ENCODE data around the gene ZNF764. TPM values are rescaled to one million over a fixed set of nuclear protein-coding genes. Genes with fewer than 3 reads are reported as not detected.

ZNF764 gene
- total and polyA plus RNA-seq, 9 of the 15 experiments (the other 6 are each of a cell fraction or from before 2014, with no cell fraction given): 0.69 to 10.1 (median 4.1) TPM

- TF ChIP-seq ESRRA (IDR thresholded peaks at IDR 0.05; ENCODE audit: borderline replicate concordance, low read depth) (no peak), KDM5B (IDR thresholded peaks at IDR 0.05; ENCODE audit: insufficient replicate concordance, low read depth, low read length) (peak; percentile 28), MAX (CRISPR knock-in tag; IDR thresholded peaks at IDR 0.05) (0 out of 2 replicates have a peak, but pooled peaks have one; percentile 13), RBM25 (IDR thresholded peaks at IDR 0.05; ENCODE audit: low read depth, low read length, severe bottlenecking) (peak; percentile 38), GABPB2 (CRISPR knock-in tag; conservative IDR thresholded peaks at IDR 0.05) (no peak), KLF6 (CRISPR knock-in tag; IDR thresholded peaks at IDR 0.05; ENCODE audit: borderline replicate concordance) (no peak), SNRNP70 (optimal IDR thresholded peaks at IDR 0.05; ENCODE audit: low read depth, low read length) (no peak), ID3 (CRISPR knock-in tag; IDR thresholded peaks at IDR 0.05) (no peak), ID3 (tag; IDR thresholded peaks at IDR 0.05) (no peak), CBFA2T3 (IDR thresholded peaks at IDR 0.05) (0 out of 2 replicates have a peak, but pooled peaks have one; percentile 4), ZNF239 (CRISPR knock-in tag; IDR thresholded peaks at IDR 0.05) (peak; percentile 98), ZC3H4 (CRISPR knock-in tag; IDR thresholded peaks at IDR 0.05; ENCODE audit: borderline replicate concordance) (no peak), RBBP5 (IDR thresholded peaks at IDR 0.05; ENCODE audit: borderline replicate concordance, insufficient read depth, low read length, poor library complexity, severe bottlenecking) (no peak), ZNF316 (IDR thresholded peaks at IDR 0.05) (peak; percentile 24; the same call in 1 of the 2 replicates), USF1 (CRISPR knock-in tag; IDR thresholded peaks at IDR 0.05) (0 out of 2 replicates have a peak, but pooled peaks have one; percentile 8), ZNF280A (IDR thresholded peaks at IDR 0.05; ENCODE audit: low read depth, partially characterized antibody) (no peak), TCF7 (IDR thresholded peaks at IDR 0.05; ENCODE audit: borderline replicate concordance) (no peak)
- TF ChIP-seq, protein P1, sequence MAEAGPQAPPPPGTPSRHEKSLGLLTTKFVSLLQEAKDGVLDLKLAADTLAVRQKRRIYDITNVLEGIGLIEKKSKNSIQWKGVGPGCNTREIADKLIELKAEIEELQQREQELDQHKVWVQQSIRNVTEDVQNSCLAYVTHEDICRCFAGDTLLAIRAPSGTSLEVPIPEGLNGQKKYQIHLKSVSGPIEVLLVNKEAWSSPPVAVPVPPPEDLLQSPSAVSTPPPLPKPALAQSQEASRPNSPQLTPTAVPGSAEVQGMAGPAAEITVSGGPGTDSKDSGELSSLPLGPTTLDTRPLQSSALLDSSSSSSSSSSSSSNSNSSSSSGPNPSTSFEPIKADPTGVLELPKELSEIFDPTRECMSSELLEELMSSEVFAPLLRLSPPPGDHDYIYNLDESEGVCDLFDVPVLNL (CRISPR knock-in tag; IDR thresholded peaks at IDR 0.05; ENCODE audit: low read depth): no peak
- Histone ChIP-seq H3K9ac (ENCODE audit: insufficient read depth in 1 of 2, low read depth in 2 of 2, low read length in 2 of 2) (peak overlapping the region in 1 of 2 experiments; percentile 75; a peak in 2 of 4 replicates), H4K20me1 (replicated peaks; ENCODE audit: control insufficient read depth, insufficient read depth, low read length) (no peaks in the 10 kb centered on the region), H3K79me2 (ENCODE audit: control insufficient read depth, insufficient read depth, low read length) (peaks cover 26% of the 10 kb centered on the region), H3K4me2 (ENCODE audit: insufficient read depth, low read length) (0 out of 2 replicates have a peak overlapping the region, but pooled peaks have one; percentile 12), H3K4me1 (replicated peaks in 1 of 2; ENCODE audit: control insufficient read depth in 2 of 2, insufficient read depth in 2 of 2, low read length in 2 of 2) (peaks cover 34 to 74% of the 10 kb centered on the region in 2 experiments; a peak in 4 of 5 replicates), H3K36me3 (ENCODE audit: control insufficient read depth, insufficient read depth, low read length) (peaks cover 17% of the 10 kb centered on the region; the same call in 2 of the 3 replicates), H3K9me1 (ENCODE audit: control insufficient read depth, insufficient read depth, low read length) (no peaks in the 10 kb centered on the region), H2AFZ (ENCODE audit: low read depth, low read length) (peak overlapping the region; percentile 0; the same call in 1 of the 2 replicates), H3K9me3 (replicated peaks; ENCODE audit: control insufficient read depth, insufficient read depth, low read depth, low read length) (no peaks in the 10 kb centered on the region), H3K4me3 (no peak overlapping the region), H3K27ac (ENCODE audit: extremely low read depth, low read depth, low read length) (no peak overlapping the region), H3K27me3 (ENCODE audit: control insufficient read depth in 2 of 2, insufficient read depth in 2 of 2, low read length in 2 of 2) (no peaks in the 10 kb centered on the region)
- intact Hi-C loops (cut with micrococcal nuclease): loop anchor here (5.0 kb wide), 2 partner anchors 37 to 68 kb away; no protein-coding TSS in a partner anchor
- 40% methylated on average over 4 of the region's 4 CpGs for WGBS (ENCODE audit: insufficient coverage, low coverage, missing lambda C conversion rate)
- DNase-seq (ENCODE audit: extremely low read depth in 1 of 4, low spot score in 3 of 4) (peak in 1 of 4 experiments; percentile 45), ATAC-seq (no peak), FAIRE-seq (no peak)
- CTCF ChIA-PET (ENCODE audit: low intra/inter-chr PET ratio): no interaction called here
- no TSS peak for BruUV-seq (replicated peaks)
- in situ Hi-C loops (cut with MboI): no loop called here
- POLR2A ChIA-PET: interaction anchor here (0.5 to 0.9 kb wide), 4 partner anchors 16 to 155 kb away, joined by 3 read pairs; no protein-coding TSS in a partner anchor
Observed at GRCh38 chr16:30528799-30529457, 29.2 kb downstream of the ZNF764 start.

All from K562 (cell line).